Right lobe of liver (tissue), 4 donors: ENCODE results near the gene RC3H1.
A peak's percentile ranks its signal among the peaks of the same experiment; 100 is the strongest.

Experiments used
- CTCF ChIP-seq, 4 donors: fragments of 200-600 bp in 3 of 4; fragments of 450-650 bp in 1 of 4; IDR thresholded peaks; one replicate each; pipeline versions ENCODE4 v1.5.1 to v1.8.0; 2016 to 2022; ENCODE audit warnings: antibody characterized with exemption in 4 of 4, mild to moderate bottlenecking in 2 of 4
- POLR2A ChIP-seq: fragments of 450-650 bp; IDR thresholded peaks from one replicate; pipeline ENCODE4 v1.6.1; 2017; ENCODE audit warnings: antibody characterized with exemption, mild to moderate bottlenecking
- donor health status: DM: no; HTN: no; CAD: no.
- donor health status: DM: no; HTN: no; CAD: no.
- donor health status: DM: no; HTN: yes; CAD: no.

- TF ChIP-seq CTCF (IDR thresholded peaks at IDR 0.05) (peak; percentile 60 to 64 (median 62)), POLR2A (no peak)
These were observed 107.7 kb downstream of the RC3H1 start for GRCh38 chr1:173914366-173914871.
